A549 (cell line): ENCODE results near the gene ZNF273. TPM values are rescaled to one million over a fixed set of nuclear protein-coding genes. Genes with fewer than 3 reads are reported as not detected.

Experiments used
- ATAC-seq, 2 experiments: fragments of 200-7000 bp in 1 of 2; fragments of >200 bp in 1 of 2; cut with Nextera tagmentation in 1 of 2; cut with Tn5 transposase in 1 of 2; 3 replicates each; pipeline versions ENCODE4 v1.8.0 to v1.9.1; 2018 to 2020; ENCODE audit warnings: mild to moderate bottlenecking in 1 of 2, moderate library complexity in 1 of 2
- CTCF ChIA-PET: fragments of 300-600 bp; sonication (Branson Sonifier 250); formaldehyde crosslinking; extraction: SDS; loops from one replicate; lab custom pipeline; 2021; ENCODE audit warnings: antibody characterized with exemption, inconsistent platforms; lab: Yijun Ruan, JAX
- POLR2A ChIA-PET: fragments of 350-600 bp; formaldehyde crosslinking; extraction: SDS; loops from one replicate; lab custom pipeline; 2021; ENCODE audit warnings: antibody characterized with exemption, inconsistent platforms; lab: Yijun Ruan, JAX
- DNase-seq, 2 experiments: peaks; one replicate each; pipeline versions ENCODE4 v3.0.0 to v3.0.0-alpha.2; 2011 to 2016; ENCODE audit warnings: low read depth in 1 of 2, low spot score in 1 of 2
- FAIRE-seq: peaks from 2 replicates; lab custom pipeline; 2011; peaks lifted over from hg19 to GRCh38; lab: Jason Lieb, UNC
- H3K27ac ChIP-seq, 2 experiments: fragments of >200 bp; sonication (Bioruptor Twin); formaldehyde crosslinking; 3 replicates each; pipeline ENCODE4 v1.5.1; 2016 to 2017
- H3K4me1 ChIP-seq: fragments of >200 bp; sonication (Bioruptor Twin); formaldehyde crosslinking; 3 replicates; pipeline ENCODE4 v1.6.1; 2016
- H3K4me2 ChIP-seq: fragments of >200 bp; sonication (Bioruptor Twin); formaldehyde crosslinking; 3 replicates; pipeline ENCODE4 v1.6.1; 2016
- H3K4me3 ChIP-seq: fragments of >200 bp; sonication (Bioruptor Twin); formaldehyde crosslinking; 3 replicates; pipeline ENCODE4 v1.5.1; 2016
- H3K9me3 ChIP-seq: fragments of >200 bp; sonication (Bioruptor Twin); formaldehyde crosslinking; 3 replicates; pipeline ENCODE4 v1.6.1; 2016
- BHLHE40 ChIP-seq: IDR thresholded peaks from 2 replicates; pipeline ENCODE4 v1.6.1; 2012; ENCODE audit warnings: low read depth, low read length, inconsistent platforms
- CHD4 ChIP-seq: fragments of 200-600 bp; sonication (generic); IDR thresholded peaks from 2 replicates; pipeline ENCODE4 v1.6.1; 2016; ENCODE audit warnings: antibody characterized with exemption, mild to moderate bottlenecking, borderline replicate concordance
- EHF ChIP-seq: fragments of 250-450 bp; sonication (Bioruptor Pico); IDR thresholded peaks from 2 replicates; pipeline ENCODE4 v1.5.0; 2020; ENCODE audit warnings: mild to moderate bottlenecking
- FOXS1 ChIP-seq: fragments of 250-450 bp; sonication (Bioruptor Pico); IDR thresholded peaks from 2 replicates; pipeline ENCODE4 v1.5.0; 2020; ENCODE audit warnings: mild to moderate bottlenecking, moderate library complexity
- GATA3 ChIP-seq: IDR thresholded peaks from 2 replicates; pipeline ENCODE4 v1.6.1; 2012; ENCODE audit warnings: borderline replicate concordance
- HDAC2 ChIP-seq: fragments of 200-600 bp; sonication (generic); IDR thresholded peaks from 2 replicates; pipeline ENCODE4 v1.6.1; 2016
- HMGXB4 ChIP-seq: fragments of 250-450 bp; sonication (Bioruptor Pico); IDR thresholded peaks from 2 replicates; pipeline ENCODE4 v1.5.0; 2021; ENCODE audit warnings: mild to moderate bottlenecking, moderate library complexity, borderline replicate concordance
- JUN ChIP-seq, 2 experiments: fragments of >200 bp; sonication (Bioruptor Twin); formaldehyde crosslinking; IDR thresholded peaks; 2 replicates in 1 of 2; 3 replicates in 1 of 2; pipeline ENCODE4 v1.6.1; 2016 to 2017
- JUNB ChIP-seq: fragments of >200 bp; sonication (Bioruptor Twin); formaldehyde crosslinking; IDR thresholded peaks from 2 replicates; pipeline ENCODE4 v1.6.1; 2016
- KDM1A ChIP-seq: fragments of 200-600 bp; sonication (generic); IDR thresholded peaks from 2 replicates; pipeline ENCODE4 v1.6.1; 2016; ENCODE audit warnings: low read depth, mild to moderate bottlenecking
- MYC ChIP-seq: IDR thresholded peaks from 2 replicates; pipeline ENCODE4 v1.6.1; 2012; ENCODE audit warnings: mild to moderate bottlenecking, inconsistent platforms, low read length, improper control_type of control experiment, borderline replicate concordance
- NPAS2 ChIP-seq: fragments of 250-450 bp; sonication (Bioruptor Pico); IDR thresholded peaks from 2 replicates; pipeline ENCODE4 v1.8.0; 2022; ENCODE audit warnings: mild to moderate bottlenecking, moderate library complexity, borderline replicate concordance
- POLR2AphosphoS2 ChIP-seq: conservative IDR thresholded peaks from 2 replicates; pipeline ENCODE4 v1.6.1; 2012; ENCODE audit warnings: low read length, improper control_type of control experiment, inconsistent platforms
- RAD21 ChIP-seq, 2 experiments: fragments of >200 bp in 1 of 2; sonication (Bioruptor Twin) in 1 of 2; formaldehyde crosslinking in 1 of 2; IDR thresholded peaks in 1 of 2; conservative IDR thresholded peaks in 1 of 2; 2 replicates in 1 of 2; 3 replicates in 1 of 2; pipeline ENCODE4 v1.6.1; 2012 to 2018; ENCODE audit warnings: inconsistent platforms in 1 of 2
- RCOR1 ChIP-seq: fragments of 150-350 bp; IDR thresholded peaks from 2 replicates; pipeline ENCODE4 v1.6.1; 2014; ENCODE audit warnings: antibody characterized with exemption, low read length, low read depth
- RFX5 ChIP-seq: fragments of 450-650 bp; IDR thresholded peaks from 2 replicates; pipeline ENCODE4 v1.7.1; 2014; ENCODE audit warnings: antibody characterized with exemption, mild to moderate bottlenecking, moderate library complexity
- TFCP2L1 ChIP-seq: fragments of 250-450 bp; sonication (Bioruptor Pico); IDR thresholded peaks from 2 replicates; pipeline ENCODE4 v1.5.0; 2021; ENCODE audit warnings: mild to moderate bottlenecking
- ZC3H11A ChIP-seq: fragments of 450-650 bp; IDR thresholded peaks from 2 replicates; pipeline ENCODE4 v1.6.1; 2014; ENCODE audit warnings: antibody characterized with exemption, mild to moderate bottlenecking
- WGBS: methylation state at CpG from one replicate; pipeline ENCODE4 v1.1.6; 2017; ENCODE audit errors: missing lambda C conversion rate; 5-methylcytosine and 5-hydroxymethylcytosine counted together
- polyA plus RNA-seq, 4 experiments: library from polyadenylated mRNA; depleted of rRNA in 3 of 4; stranded (reverse); fragments of >200 nt; fragmentation: RNase III in 1 of 4; extraction: RNeasy Plus Mini Kit Qiagen cat#74134 plus additional on column Dnase treatment in 1 of 4; gene quantifications; 2 replicates in 3 of 4; 3 replicates in 1 of 4; pipeline ENCODE4 v1.2.3, GENCODE V29; 2011 to 2017
- TF ChIP-seq, protein P1 (sequence below): IDR thresholded peaks from 2 replicates; pipeline ENCODE4 v1.6.1; 2012; ENCODE audit warnings: low read depth, borderline replicate concordance
- TF ChIP-seq, protein P2 (sequence below): fragments of 450-650 bp; IDR thresholded peaks from 2 replicates; pipeline ENCODE4 v1.6.1; 2014; ENCODE audit warnings: antibody characterized with exemption

ZNF273 gene
- polyA plus RNA-seq, 2 of the 4 experiments (the other 2 are of a cell fraction), result 3.1 to 5.2 TPM

- TF ChIP-seq RCOR1, result no peak
- no peak for TF ChIP-seq HDAC2
- TF ChIP-seq BHLHE40, result no peak
- TF ChIP-seq, protein P1, sequence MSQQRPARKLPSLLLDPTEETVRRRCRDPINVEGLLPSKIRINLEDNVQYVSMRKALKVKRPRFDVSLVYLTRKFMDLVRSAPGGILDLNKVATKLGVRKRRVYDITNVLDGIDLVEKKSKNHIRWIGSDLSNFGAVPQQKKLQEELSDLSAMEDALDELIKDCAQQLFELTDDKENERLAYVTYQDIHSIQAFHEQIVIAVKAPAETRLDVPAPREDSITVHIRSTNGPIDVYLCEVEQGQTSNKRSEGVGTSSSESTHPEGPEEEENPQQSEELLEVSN, result no peak
- TF ChIP-seq NPAS2 (CRISPR knock-in tag), result no peak
- TF ChIP-seq, protein P2, sequence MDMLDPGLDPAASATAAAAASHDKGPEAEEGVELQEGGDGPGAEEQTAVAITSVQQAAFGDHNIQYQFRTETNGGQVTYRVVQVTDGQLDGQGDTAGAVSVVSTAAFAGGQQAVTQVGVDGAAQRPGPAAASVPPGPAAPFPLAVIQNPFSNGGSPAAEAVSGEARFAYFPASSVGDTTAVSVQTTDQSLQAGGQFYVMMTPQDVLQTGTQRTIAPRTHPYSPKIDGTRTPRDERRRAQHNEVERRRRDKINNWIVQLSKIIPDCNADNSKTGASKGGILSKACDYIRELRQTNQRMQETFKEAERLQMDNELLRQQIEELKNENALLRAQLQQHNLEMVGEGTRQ, result no peak
- TF ChIP-seq RFX5, result no peak
- TF ChIP-seq, all 56 proteins: peak for 0
Observed at GRCh38 chr7:64879800-64880199, 23.3 kb upstream of the ZNF273 start (continued).

GRCh38 chr7:64880322-64881297 is 22.5 kb upstream of the ZNF273 start:
- TF ChIP-seq ZC3H11A, result no peak
- TF ChIP-seq GATA3, result no peak
- TF ChIP-seq POLR2AphosphoS2, result no peak
- no peak for TF ChIP-seq KDM1A
- no peak for TF ChIP-seq RAD21 (conservative IDR thresholded peaks at IDR 0.05 in 1 of 2, IDR thresholded peaks at IDR 0.05 in 1 of 2)
- no peak for TF ChIP-seq MYC
- no peak for TF ChIP-seq CHD4
- TF ChIP-seq JUN (IDR thresholded peaks at IDR 0.05), result no peak
- no peak for TF ChIP-seq BHLHE40
- TF ChIP-seq, protein P2, result no peak
- TF ChIP-seq JUNB, result no peak
- no peak for TF ChIP-seq TFCP2L1 (CRISPR knock-in tag)
- no peak for TF ChIP-seq HMGXB4 (CRISPR knock-in tag)
- no peak for TF ChIP-seq FOXS1
- TF ChIP-seq EHF (CRISPR knock-in tag), result no peak
- TF ChIP-seq, protein P1, result no peak
- no peaks in the 10 kb centered on the region for H3K4me1 ChIP-seq
- H3K9me3 ChIP-seq, result peaks cover 40% of the 10 kb centered on the region; the same call in 2 of the 3 replicates
- WGBS, result 59% methylated on average over 29 of the region's 38 CpGs
- no peak for FAIRE-seq
- DNase-seq, result no peak
- H3K27ac ChIP-seq, result no peak overlapping the region
- CTCF ChIA-PET, result no interaction called here
- H3K4me3 ChIP-seq, result no peak overlapping the region
- no peak for ATAC-seq
- POLR2A ChIA-PET, result no interaction called here
- no peak overlapping the region for H3K4me2 ChIP-seq
